Hepatocyte (in vitro differentiated cells): ENCODE results near the gene HOXB6. TPM values are rescaled to one million over a fixed set of nuclear protein-coding genes. Genes with fewer than 3 reads are reported as not detected.

Experiments used
- DNase-seq: peaks from one replicate; pipeline ENCODE4 v3.0.0-alpha.2; 2016; ENCODE audit warnings: low spot score
- H2AFZ ChIP-seq: fragments of 200-600 bp; sonication (generic); 2 replicates; pipeline ENCODE4 v1.6.0; 2016; ENCODE audit warnings: antibody characterized with exemption, mild to moderate bottlenecking
- H3K27ac ChIP-seq: fragments of 200-600 bp; sonication (generic); 2 replicates; pipeline ENCODE4 v1.5.1; 2016; ENCODE audit warnings: mild to moderate bottlenecking
- H3K27me3 ChIP-seq: fragments of 200-600 bp; sonication (generic); 2 replicates; pipeline ENCODE4 v1.6.1; 2016
- H3K36me3 ChIP-seq: fragments of 200-600 bp; sonication (generic); replicated peaks from 2 replicates; pipeline ENCODE4 v1.5.1; 2016; ENCODE audit warnings: low read depth; ENCODE audit not compliant: insufficient read depth
- H3K4me1 ChIP-seq: fragments of 200-600 bp; sonication (generic); 2 replicates; pipeline ENCODE4 v1.5.1; 2016; ENCODE audit warnings: mild to moderate bottlenecking, moderate library complexity; ENCODE audit not compliant: insufficient read depth
- H3K4me2 ChIP-seq: fragments of 200-600 bp; sonication (generic); 2 replicates; pipeline ENCODE4 v1.6.0; 2016
- H3K4me3 ChIP-seq: fragments of 200-600 bp; sonication (generic); 2 replicates; pipeline ENCODE4 v1.5.1; 2016; ENCODE audit warnings: mild to moderate bottlenecking
- H3K79me2 ChIP-seq: fragments of 200-600 bp; sonication (generic); 2 replicates; pipeline ENCODE4 v1.6.0; 2017; ENCODE audit warnings: mild to moderate bottlenecking
- H3K9me2 ChIP-seq: fragments of 200-600 bp; sonication (generic); replicated peaks from 2 replicates; pipeline ENCODE4 v1.6.0; 2017; ENCODE audit warnings: mild to moderate bottlenecking; ENCODE audit not compliant: insufficient read depth
- H3K9me3 ChIP-seq: fragments of 200-600 bp; sonication (generic); 2 replicates; pipeline ENCODE4 v1.5.1; 2016; ENCODE audit warnings: low read depth, mild to moderate bottlenecking
- H4K20me1 ChIP-seq: fragments of 200-600 bp; sonication (generic); 2 replicates; pipeline ENCODE4 v1.6.0; 2016; ENCODE audit warnings: mild to moderate bottlenecking; ENCODE audit not compliant: insufficient read depth, poor library complexity, severe bottlenecking
- CTCF ChIP-seq: fragments of 200-600 bp; sonication (generic); IDR thresholded peaks from 2 replicates; pipeline ENCODE4 v1.5.1; 2016; ENCODE audit warnings: antibody characterized with exemption, mild to moderate bottlenecking; ENCODE audit not compliant: poor library complexity
- EZH2 ChIP-seq: fragments of 200-600 bp; sonication (generic); IDR thresholded peaks from 2 replicates; pipeline ENCODE4 v1.6.1; 2016; ENCODE audit warnings: antibody characterized with exemption, mild to moderate bottlenecking, borderline replicate concordance
- EZH2phosphoT487 ChIP-seq: fragments of 200-600 bp; sonication (generic); IDR thresholded peaks from one replicate; pipeline ENCODE4 v1.6.1; 2018; ENCODE audit warnings: antibody characterized with exemption, mild to moderate bottlenecking, low read depth, moderate library complexity; ENCODE audit not compliant: unreplicated experiment, severe bottlenecking
- WGBS: methylation state at CpG from one replicate; pipeline ENCODE4 v1.1.6; 2016; ENCODE audit warnings: low lambda C conversion rate; ENCODE audit errors: missing lambda C conversion rate; 5-methylcytosine and 5-hydroxymethylcytosine counted together
- polyA plus RNA-seq: library from polyadenylated mRNA; unstranded; fragments of >200 nt; fragmentation: Nextera tagmentation; extraction: Ambion mirVana; gene quantifications from 2 replicates; pipeline ENCODE4 v1.2.1, GENCODE V29; 2016
- total RNA-seq: library from RNA; depleted of rRNA; stranded (reverse); fragments of >200 nt; gene quantifications from 2 replicates; pipeline ENCODE4 v1.2.3, GENCODE V29; 2014

The HOXB6 gene
- total and polyA plus RNA-seq, 2 experiments from 2014 or later = 4.8 to 7.7 TPM

- Histone ChIP-seq H3K4me3 (no peak overlapping the region), H3K4me2 (peak overlapping the region; percentile 71), H2AFZ (no peak overlapping the region), H4K20me1 (no peaks in the 10 kb centered on the region), H3K27me3 (peaks cover 96% of the 10 kb centered on the region), H3K9me2 (no peaks in the 10 kb centered on the region), H3K79me2 (no peaks in the 10 kb centered on the region), H3K27ac (peak overlapping the region; percentile 56), H3K9me3 (no peaks in the 10 kb centered on the region), H3K36me3 (no peaks in the 10 kb centered on the region), H3K4me1 (peaks cover 6% of the 10 kb centered on the region)
- DNase-seq = no peak
- TF ChIP-seq EZH2 = no peak
- TF ChIP-seq CTCF = no peak
- TF ChIP-seq EZH2phosphoT487 = no peak
- WGBS = 39% methylated on average over 10 of the region's 10 CpGs
These were observed 678 bp upstream of the HOXB6 start for GRCh38 chr17:48605409-48605919.

GRCh38 chr17:48603959-48604769, 622 bp downstream of the HOXB6 start:
- H3K79me2 ChIP-seq = no peaks in the 10 kb centered on the region
- no peaks in the 10 kb centered on the region for H4K20me1 ChIP-seq
- 9% methylated on average over 21 of the region's 21 CpGs for WGBS

GRCh38 chr17:48601539-48602425, 3.0 kb downstream of the HOXB6 start:
- Histone ChIP-seq H3K36me3 (no peaks in the 10 kb centered on the region), H4K20me1 (no peaks in the 10 kb centered on the region), H2AFZ (no peak overlapping the region), H3K9me2 (no peaks in the 10 kb centered on the region), H3K4me1 (peaks cover 10% of the 10 kb centered on the region), H3K27ac (no peak overlapping the region), H3K4me2 (peak overlapping the region; percentile 71), H3K27me3 (peaks cover 99% of the 10 kb centered on the region), H3K9me3 (no peaks in the 10 kb centered on the region), H3K4me3 (peak overlapping the region; percentile 2), H3K79me2 (no peaks in the 10 kb centered on the region)
- WGBS = 10% methylated on average over 35 of the region's 35 CpGs
- peak; percentile 30 for DNase-seq
- peak; percentile 33 for TF ChIP-seq EZH2
- TF ChIP-seq CTCF = no peak
- TF ChIP-seq EZH2phosphoT487 = no peak

More at GRCh38 chr17:48603959-48604769, 622 bp downstream of the HOXB6 start:
- peak overlapping the region; percentile 15 for H3K4me3 ChIP-seq
- peaks cover 6% of the 10 kb centered on the region for H3K4me1 ChIP-seq
- no peaks in the 10 kb centered on the region for H3K9me3 ChIP-seq
- no peaks in the 10 kb centered on the region for H3K9me2 ChIP-seq
- peak overlapping the region; percentile 81 for H3K27ac ChIP-seq
- peak; percentile 26 for TF ChIP-seq EZH2
- no peak for TF ChIP-seq CTCF
- peak; percentile 59 for TF ChIP-seq EZH2phosphoT487
- peak overlapping the region; percentile 71 for H3K4me2 ChIP-seq
- DNase-seq = peak; percentile 40
- peaks cover 96% of the 10 kb centered on the region for H3K27me3 ChIP-seq
- no peaks in the 10 kb centered on the region for H3K36me3 ChIP-seq
- H2AFZ ChIP-seq = no peak overlapping the region
